Right lobe of liver (tissue), 6 donors: Measurements from ENCODE around the gene TMEM131. TPM values are rescaled to one million over a fixed set of nuclear protein-coding genes. Genes with fewer than 3 reads are reported as not detected.

Experiments
- ATAC-seq, 4 donors: fragments of 200-7000 bp; cut with Tn5 transposase; one replicate each; pipeline ENCODE4 v1.9.1; 2020; ENCODE audit warnings: mild to moderate bottlenecking in 4 of 4, moderate library complexity in 4 of 4
- DNase-seq, 3 donors: peaks; one replicate each; pipeline ENCODE4 v3.0.0-alpha.2; 2020
- H3K27ac ChIP-seq, 3 donors: fragments of 200-600 bp; one replicate each; pipeline ENCODE4 v1.8.0; 2022
- H3K27me3 ChIP-seq, 2 donors: fragments of 200-600 bp; one replicate each; pipeline ENCODE4 v1.8.0; 2022
- H3K36me3 ChIP-seq, 4 donors: fragments of 200-600 bp; sonication (generic) in 1 of 4; one replicate each; pipeline versions ENCODE4 v1.5.1 to v1.8.0; 2017 to 2022; ENCODE audit warnings: control low read depth in 1 of 4
- H3K4me1 ChIP-seq, 4 donors: fragments of 200-600 bp; sonication (generic) in 1 of 4; one replicate each; pipeline versions ENCODE4 v1.5.1 to v1.8.0; 2017 to 2022; ENCODE audit warnings: control low read depth in 1 of 4
- H3K4me3 ChIP-seq, 3 donors: fragments of 200-600 bp; one replicate each; pipeline ENCODE4 v1.8.0; 2022
- H3K9me3 ChIP-seq, 4 donors: fragments of 200-600 bp; sonication (generic) in 1 of 4; one replicate each; pipeline versions ENCODE4 v1.5.1 to v1.8.0; 2017 to 2022; ENCODE audit warnings: control low read depth in 1 of 4
- POLR2A ChIP-seq: fragments of 450-650 bp; IDR thresholded peaks from one replicate; pipeline ENCODE4 v1.6.1; 2017; ENCODE audit warnings: antibody characterized with exemption, mild to moderate bottlenecking
- WGBS: methylation state at CpG from one replicate; pipeline ENCODE4 v1.1.6; 2018; ENCODE audit warnings: low coverage, low lambda C conversion rate; ENCODE audit not compliant: insufficient coverage; ENCODE audit errors: missing lambda C conversion rate; 5-methylcytosine and 5-hydroxymethylcytosine counted together
- intact Hi-C, 2 donors: fragments of 100-400 bp; cut with DNase I; formaldehyde crosslinking; loops; one replicate each; pipeline versions ENCODE4 v1.11.2 to v1.14.1; 2022
- total RNA-seq, 6 experiments: library from RNA; depleted of rRNA in 2 of 6; stranded (reverse); fragments of >200 nt in 2 of 6; fragmentation: NEBNext Ultra II Directional in 3 of 6; extraction: Animal tissue kit (Norgen Biotek cat#: 25700) in 3 of 6; gene quantifications; one replicate each; pipeline versions ENCODE4 v1.1.0 to v1.2.4, GENCODE V29; 2016 to 2023
- TF ChIP-seq, protein P1 (sequence below), 4 donors: fragments of 200-600 bp in 3 of 4; fragments of 450-650 bp in 1 of 4; IDR thresholded peaks; one replicate each; pipeline versions ENCODE4 v1.5.1 to v1.8.0; 2016 to 2022; ENCODE audit warnings: antibody characterized with exemption in 4 of 4, mild to moderate bottlenecking in 2 of 4
- donor health status: DM: no; HTN: yes; CAD: no.
- donor health status: DM: no; HTN: no; CAD: no.
- donor health status: DM: no; HTN: no; CAD: no.
- donor health status: DM: no; HTN: yes; CAD: no.
- donor health status: DM: no; HTN: yes; CAD: no.

TMEM131 gene
- total RNA-seq, 6 experiments from 2014 or later: 14.8 to 34.0 (median 17.8) TPM

DNA sequence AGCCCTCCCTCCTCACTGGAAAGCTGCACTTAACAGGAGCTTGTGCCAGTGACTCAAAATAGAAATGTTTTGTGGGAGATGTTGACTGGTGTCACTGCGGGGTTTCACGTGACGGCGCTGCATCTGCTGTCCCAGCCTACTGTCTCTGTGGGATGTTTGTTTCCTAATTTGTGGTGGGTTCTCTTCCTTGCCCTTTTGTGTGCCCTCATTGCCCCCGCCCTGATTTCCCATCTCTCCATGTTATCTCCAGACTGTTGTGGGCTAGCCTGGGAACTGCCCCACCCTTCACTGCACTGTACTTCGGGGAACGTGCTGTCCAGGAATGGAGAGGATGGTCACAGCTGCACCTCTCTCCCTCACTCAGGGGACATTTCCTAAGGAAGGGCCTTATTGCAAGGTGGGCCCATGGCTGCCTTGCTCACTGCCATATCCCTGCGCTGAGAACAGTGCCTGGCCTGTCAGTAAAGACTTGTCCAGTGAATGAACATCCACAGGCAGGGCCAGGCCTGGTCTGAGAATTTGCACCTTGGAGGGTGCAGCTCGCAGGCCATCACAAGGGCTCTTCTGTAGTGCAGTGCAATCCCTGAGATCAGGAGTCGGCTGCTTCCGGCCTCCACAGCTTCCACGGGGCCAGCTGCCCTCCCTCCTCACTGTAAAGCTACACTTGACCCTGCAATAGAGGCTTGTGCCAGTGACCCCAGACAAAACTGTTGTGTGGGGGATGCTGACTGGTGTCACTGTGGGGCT lies 264.3 kb downstream of the TMEM131 start:
- no peak overlapping the region for H3K4me3 ChIP-seq
- TF ChIP-seq, protein P1, sequence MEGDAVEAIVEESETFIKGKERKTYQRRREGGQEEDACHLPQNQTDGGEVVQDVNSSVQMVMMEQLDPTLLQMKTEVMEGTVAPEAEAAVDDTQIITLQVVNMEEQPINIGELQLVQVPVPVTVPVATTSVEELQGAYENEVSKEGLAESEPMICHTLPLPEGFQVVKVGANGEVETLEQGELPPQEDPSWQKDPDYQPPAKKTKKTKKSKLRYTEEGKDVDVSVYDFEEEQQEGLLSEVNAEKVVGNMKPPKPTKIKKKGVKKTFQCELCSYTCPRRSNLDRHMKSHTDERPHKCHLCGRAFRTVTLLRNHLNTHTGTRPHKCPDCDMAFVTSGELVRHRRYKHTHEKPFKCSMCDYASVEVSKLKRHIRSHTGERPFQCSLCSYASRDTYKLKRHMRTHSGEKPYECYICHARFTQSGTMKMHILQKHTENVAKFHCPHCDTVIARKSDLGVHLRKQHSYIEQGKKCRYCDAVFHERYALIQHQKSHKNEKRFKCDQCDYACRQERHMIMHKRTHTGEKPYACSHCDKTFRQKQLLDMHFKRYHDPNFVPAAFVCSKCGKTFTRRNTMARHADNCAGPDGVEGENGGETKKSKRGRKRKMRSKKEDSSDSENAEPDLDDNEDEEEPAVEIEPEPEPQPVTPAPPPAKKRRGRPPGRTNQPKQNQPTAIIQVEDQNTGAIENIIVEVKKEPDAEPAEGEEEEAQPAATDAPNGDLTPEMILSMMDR (IDR thresholded peaks at IDR 0.05): no peak
- TF ChIP-seq POLR2A: no peak
- no peak for DNase-seq
- no peak for ATAC-seq
- no peaks in the 10 kb centered on the region for H3K27me3 ChIP-seq
- no peaks in the 10 kb centered on the region for H3K36me3 ChIP-seq
- H3K4me1 ChIP-seq: no peaks in the 10 kb centered on the region
- no peak overlapping the region for H3K27ac ChIP-seq
- intact Hi-C loops: loop anchor here in 1 of 2 donors (10.0 kb wide), 1 partner anchor 653 kb away; no protein-coding TSS in a partner anchor
- H3K9me3 ChIP-seq: no peaks in the 10 kb centered on the region
- WGBS: 90% methylated on average over 3 of the region's 12 CpGs

DNA sequence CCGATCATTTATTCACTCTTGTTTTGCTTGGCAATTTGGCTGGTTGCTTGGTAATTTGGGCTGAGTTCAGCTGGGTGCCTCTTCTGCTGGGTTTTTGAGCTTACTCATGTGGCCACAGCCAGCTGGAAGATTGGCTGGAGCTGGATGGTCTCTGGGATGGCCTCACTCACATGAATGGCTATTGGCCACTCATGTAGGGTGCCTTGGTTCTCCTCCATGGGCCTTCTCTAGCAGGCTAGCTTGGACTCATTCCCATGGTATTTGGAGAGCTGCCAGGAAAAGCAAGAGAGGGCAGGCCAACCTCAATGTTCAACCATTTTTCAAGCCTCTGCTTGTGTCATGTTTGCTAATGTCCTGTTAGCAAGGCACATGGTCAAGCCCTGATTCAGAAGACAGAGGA lies 265.5 kb downstream of the TMEM131 start:
- H3K36me3 ChIP-seq: no peaks in the 10 kb centered on the region
- no peak for DNase-seq
- 80% methylated on average over 1 of the region's 1 CpG for WGBS

DNA sequence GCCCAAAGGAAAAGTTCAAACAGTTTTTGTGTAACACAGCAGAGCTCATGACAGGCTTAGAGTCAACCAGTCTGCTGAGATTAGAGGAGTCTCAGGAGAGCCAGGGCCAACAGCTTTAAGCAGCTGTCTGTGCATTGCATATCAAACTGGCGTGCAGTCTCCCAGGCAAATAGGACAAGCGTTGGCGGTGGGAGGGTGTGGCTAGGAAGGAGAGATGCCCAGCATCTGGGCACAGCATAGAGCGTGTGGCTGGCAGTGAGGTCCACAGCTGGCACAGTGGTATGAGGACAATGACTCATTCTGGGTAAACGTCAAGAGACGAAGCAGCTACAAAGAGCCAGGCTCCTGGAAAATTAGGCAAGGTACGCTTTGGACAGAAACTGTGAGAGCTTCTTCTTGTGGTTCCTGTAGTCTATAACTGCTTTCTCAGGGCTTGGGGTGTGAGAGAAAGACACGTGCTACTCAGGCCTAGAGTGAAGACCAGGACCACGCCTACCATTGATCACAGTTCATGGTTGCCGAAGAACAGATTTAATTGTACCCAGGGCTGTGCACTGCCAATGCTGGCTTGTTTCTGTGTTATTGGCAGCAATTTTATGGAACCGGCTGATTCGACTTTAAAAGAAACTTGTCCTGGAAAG lies 267.5 kb downstream of the TMEM131 start:
- H3K36me3 ChIP-seq: no peaks in the 10 kb centered on the region
- no peak overlapping the region for H3K4me3 ChIP-seq
- no peaks in the 10 kb centered on the region for H3K4me1 ChIP-seq
- H3K27me3 ChIP-seq: no peaks in the 10 kb centered on the region
- no peaks in the 10 kb centered on the region for H3K9me3 ChIP-seq
- ATAC-seq (peak in 1 of 4 donors; percentile 70), DNase-seq (no peak)
- no peak overlapping the region for H3K27ac ChIP-seq
- no peak for TF ChIP-seq POLR2A
- TF ChIP-seq, protein P1 (IDR thresholded peaks at IDR 0.05): no peak
- intact Hi-C loops: no loop called here
- WGBS: 72% methylated on average over 11 of the region's 12 CpGs

More for the DNA sequence above, 265.5 kb downstream of the TMEM131 start:
- TF ChIP-seq, protein P1 (IDR thresholded peaks at IDR 0.05): no peak
- no peak for TF ChIP-seq POLR2A
- no peak for ATAC-seq
- Histone ChIP-seq H3K27ac (no peak overlapping the region), H3K4me3 (no peak overlapping the region), H3K9me3 (no peaks in the 10 kb centered on the region), H3K27me3 (no peaks in the 10 kb centered on the region), H3K4me1 (no peaks in the 10 kb centered on the region)
- intact Hi-C loops: loop anchor here in 1 of 2 donors (10.0 kb wide), 1 partner anchor 655 kb away; no protein-coding TSS in a partner anchor

DNA sequence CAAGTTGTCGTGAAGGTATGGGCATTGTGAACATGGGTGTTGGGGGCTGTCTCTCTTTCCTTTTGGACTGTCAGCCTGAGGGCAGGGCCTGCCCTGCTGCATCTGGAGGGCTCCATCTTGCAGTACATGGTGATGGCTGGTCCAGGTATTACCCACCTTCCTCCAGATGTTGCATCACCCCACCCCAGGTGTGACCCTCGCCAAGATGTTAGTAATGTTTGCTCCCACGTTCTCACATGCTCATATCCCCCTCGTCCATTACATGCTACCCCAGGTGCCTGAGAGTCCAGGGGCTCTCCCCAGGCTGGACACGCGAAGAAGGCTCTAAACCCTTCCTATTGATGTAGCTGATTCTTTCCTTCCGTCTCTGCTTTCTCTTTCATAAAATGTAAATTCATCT lies 268.5 kb downstream of the TMEM131 start:
- TF ChIP-seq POLR2A: no peak
- Histone ChIP-seq H3K27me3 (no peaks in the 10 kb centered on the region), H3K36me3 (no peaks in the 10 kb centered on the region), H3K27ac (no peak overlapping the region), H3K4me1 (no peaks in the 10 kb centered on the region), H3K4me3 (no peak overlapping the region), H3K9me3 (no peaks in the 10 kb centered on the region)
- DNase-seq (peak in 1 of 3 donors; percentile 23), ATAC-seq (no peak)
- intact Hi-C loops: no loop called here
- WGBS: 47% methylated on average over 3 of the region's 7 CpGs
